Fibroblast of skin of left biceps (primary cell): ENCODE measurements around the gene IL6.
"Not testable (repeated sequence)": the region's sequence is repeated elsewhere in the genome, so short reads cannot be mapped to it uniquely, and the experiment has no call there.

ENCODE experiments used
- DNase-seq, 2 experiments: peaks; one replicate each; pipeline ENCODE4 v3.0.0-alpha.2; 2013; ENCODE audit warnings: low read depth in 2 of 2

The IL6 gene

DNA sequence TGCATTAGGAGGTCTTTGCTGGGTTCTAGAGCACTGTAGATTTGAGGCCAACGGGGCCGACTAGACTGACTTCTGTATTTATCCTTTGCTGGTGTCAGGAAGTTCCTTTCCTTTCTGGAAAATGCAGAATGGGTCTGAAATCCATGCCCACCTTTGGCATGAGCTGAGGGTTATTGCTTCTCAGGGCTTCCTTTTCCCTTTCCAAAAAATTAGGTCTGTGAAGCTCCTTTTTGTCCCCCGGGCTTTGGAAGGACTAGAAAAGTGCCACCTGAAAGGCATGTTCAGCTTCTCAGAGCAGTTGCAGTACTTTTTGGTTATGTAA lies 675 bp downstream of the IL6 start:
- no peak for DNase-seq

DNA sequence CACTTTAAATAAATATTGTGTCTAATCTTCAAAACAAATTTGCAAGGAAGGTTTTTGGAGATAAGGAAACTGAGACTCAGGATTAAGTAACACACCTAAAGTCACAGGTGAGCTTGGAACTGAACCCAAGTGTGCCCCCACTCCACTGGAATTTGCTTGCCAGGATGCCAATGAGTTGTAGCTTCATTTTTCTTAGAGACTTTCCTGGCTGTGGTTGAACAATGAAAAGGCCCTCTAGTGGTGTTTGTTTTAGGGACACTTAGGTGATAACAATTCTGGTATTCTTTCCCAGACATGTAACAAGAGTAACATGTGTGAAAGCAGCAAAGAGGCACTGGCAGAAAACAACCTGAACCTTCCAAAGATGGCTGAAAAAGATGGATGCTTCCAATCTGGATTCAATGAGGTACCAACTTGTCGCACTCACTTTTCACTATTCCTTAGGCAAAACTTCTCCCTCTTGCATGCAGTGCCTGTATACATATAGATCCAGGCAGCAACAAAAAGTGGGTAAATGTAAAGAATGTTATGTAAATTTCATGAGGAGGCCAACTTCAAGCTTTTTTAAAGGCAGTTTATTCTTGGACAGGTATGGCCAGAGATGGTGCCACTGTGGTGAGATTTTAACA lies 1.5 kb downstream of the IL6 start:
- no peak for DNase-seq

DNA sequence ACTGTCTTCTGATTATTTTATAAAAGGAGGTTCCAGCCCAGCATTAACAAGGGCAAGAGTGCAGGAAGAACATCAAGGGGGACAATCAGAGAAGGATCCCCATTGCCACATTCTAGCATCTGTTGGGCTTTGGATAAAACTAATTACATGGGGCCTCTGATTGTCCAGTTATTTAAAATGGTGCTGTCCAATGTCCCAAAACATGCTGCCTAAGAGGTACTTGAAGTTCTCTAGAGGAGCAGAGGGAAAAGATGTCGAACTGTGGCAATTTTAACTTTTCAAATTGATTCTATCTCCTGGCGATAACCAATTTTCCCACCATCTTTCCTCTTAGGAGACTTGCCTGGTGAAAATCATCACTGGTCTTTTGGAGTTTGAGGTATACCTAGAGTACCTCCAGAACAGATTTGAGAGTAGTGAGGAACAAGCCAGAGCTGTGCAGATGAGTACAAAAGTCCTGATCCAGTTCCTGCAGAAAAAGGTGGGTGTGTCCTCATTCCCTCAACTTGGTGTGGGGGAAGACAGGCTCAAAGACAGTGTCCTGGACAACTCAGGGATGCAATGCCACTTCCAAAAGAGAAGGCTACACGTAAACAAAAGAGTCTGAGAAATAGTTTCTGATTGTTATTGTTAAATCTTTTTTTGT lies 2.3 kb downstream of the IL6 start:
- no peak for DNase-seq

DNA sequence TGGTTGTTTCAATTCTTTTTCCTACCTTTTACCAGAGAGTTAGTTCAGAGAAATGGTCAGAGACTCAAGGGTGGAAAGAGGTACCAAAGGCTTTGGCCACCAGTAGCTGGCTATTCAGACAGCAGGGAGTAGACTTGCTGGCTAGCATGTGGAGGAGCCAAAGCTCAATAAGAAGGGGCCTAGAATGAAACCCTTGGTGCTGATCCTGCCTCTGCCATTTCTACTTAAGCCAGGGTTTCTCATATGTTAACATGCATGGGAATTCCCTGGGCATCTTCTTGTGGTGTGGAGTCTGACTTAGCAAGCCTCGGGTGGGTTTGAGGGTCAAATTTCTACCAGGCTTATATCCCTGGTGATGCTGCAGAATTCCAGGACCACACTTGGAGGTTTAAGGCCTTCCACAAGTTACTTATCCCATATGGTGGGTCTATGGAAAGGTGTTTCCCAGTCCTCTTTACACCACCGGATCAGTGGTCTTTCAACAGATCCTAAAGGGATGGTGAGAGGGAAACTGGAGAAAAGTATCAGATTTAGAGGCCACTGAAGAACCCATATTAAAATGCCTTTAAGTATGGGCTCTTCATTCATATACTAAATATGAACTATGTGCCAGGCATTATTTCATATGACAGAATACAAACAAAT lies 3.2 kb downstream of the IL6 start:
- DNase-seq = no peak

DNA sequence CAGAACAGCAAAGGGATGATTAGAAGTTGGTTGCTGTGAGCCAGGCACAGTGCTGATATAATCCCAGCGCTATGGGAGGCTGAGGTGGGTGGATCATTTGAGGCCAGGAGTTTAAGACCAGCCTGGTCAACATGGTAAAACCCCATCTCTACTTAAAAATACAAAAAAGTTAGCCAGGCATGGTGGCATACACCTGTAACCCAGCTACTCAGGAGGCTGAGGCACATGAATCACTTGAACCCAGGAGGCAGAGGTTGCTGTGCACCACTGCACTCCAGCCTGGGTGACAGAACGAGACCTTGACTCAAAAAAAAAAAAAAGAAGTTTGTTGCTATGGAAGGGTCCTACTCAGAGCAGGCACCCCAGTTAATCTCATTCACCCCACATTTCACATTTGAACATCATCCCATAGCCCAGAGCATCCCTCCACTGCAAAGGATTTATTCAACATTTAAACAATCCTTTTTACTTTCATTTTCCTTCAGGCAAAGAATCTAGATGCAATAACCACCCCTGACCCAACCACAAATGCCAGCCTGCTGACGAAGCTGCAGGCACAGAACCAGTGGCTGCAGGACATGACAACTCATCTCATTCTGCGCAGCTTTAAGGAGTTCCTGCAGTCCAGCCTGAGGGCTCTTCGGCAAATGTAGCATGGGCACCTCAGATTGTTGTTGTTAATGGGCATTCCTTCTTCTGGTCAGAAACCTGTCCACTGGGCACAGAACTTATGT lies 4.1 kb downstream of the IL6 start:
- DNase-seq = no peak

DNA sequence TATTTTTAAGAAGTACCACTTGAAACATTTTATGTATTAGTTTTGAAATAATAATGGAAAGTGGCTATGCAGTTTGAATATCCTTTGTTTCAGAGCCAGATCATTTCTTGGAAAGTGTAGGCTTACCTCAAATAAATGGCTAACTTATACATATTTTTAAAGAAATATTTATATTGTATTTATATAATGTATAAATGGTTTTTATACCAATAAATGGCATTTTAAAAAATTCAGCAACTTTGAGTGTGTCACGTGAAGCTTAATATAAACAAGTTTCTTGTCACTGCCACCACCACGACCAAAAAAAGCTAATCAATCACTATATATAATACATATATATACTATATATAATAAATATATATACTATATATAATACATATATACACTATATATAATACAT lies 4.8 kb downstream of the IL6 start:
- DNase-seq = no peak

DNA sequence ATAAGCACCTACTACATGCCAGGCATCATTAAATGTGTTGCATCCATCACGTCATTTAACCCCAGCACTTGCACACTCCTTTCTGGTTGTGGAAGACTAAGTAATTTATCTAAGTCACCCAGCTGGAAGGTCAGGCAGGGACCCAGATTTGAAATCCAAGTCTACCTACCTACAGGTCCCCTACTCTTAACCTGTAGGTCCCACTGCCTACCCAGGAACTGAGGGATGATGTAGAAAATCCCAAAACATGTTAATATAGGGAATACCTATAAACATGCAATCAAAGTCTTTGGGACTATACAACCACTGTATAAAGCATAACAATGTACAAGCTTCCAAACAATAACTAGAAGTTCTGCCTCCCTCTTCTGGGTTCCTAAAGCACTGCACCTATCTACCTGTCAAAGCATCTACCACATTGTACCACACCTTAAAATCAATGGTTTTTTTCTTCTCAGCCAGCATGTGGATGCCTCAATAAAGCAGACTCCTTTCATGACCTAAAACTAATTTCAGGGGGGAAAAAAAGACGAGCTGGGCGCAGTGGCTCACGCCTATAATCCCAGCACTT lies 5.6 kb downstream of the IL6 start:
- DNase-seq = no peak

DNA sequence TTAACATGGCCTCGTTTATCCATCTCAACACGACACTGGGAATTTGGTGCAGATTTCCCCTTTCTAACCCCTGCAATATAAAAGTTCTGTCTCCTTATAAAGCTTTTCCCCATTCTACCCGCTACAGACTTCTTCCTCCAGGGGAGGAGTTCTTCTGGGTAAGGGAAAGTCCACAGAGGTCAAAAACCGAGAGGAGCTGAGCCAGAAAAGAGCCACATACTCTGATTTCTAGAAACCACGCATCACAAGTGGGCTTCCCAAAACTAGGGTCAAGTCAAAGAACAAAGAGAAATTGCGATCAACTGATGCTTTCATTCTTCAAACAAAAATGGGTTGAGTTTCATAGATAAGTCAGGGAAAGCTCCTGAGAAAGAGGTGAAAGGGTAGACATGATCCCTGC lies 6.8 kb downstream of the IL6 start:
- no peak for DNase-seq

DNA sequence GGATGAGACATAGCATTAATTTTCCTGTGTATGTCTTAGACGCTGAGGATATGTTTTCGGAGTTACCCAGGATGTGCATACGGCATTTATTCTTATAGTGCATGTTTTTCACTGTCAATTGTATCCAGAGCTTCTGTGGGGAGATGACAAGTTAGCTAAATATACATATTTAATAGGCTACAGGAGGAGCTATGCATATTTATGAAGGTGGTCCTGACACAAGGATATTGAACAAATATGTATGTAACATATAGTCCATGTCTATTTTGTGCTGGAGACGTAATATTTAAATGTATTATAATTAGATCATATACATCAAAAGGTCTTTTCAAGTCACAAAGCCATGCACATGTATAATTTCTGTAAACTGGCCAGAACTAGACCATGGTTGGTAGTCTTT lies 16.0 kb downstream of the IL6 start:
- DNase-seq = no peak

DNA sequence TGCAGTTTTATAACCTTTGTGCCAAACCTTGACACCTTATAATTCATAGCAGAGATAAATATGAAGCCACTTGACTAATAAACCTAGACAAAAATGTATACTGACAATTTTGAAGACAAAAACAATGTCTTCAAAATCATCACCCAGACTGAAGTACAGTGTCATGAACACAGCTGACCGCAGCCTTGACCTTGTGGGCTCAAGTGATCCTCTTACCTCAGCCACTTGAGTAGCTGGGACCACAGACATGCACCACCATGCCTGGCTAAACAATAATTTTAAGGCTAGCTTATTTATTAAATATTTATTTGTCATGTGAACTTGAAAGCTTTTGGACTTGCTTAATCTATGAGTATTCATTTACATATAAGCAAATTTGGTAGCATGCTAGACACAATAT lies 24.3 kb downstream of the IL6 start:
- no peak for DNase-seq

DNA sequence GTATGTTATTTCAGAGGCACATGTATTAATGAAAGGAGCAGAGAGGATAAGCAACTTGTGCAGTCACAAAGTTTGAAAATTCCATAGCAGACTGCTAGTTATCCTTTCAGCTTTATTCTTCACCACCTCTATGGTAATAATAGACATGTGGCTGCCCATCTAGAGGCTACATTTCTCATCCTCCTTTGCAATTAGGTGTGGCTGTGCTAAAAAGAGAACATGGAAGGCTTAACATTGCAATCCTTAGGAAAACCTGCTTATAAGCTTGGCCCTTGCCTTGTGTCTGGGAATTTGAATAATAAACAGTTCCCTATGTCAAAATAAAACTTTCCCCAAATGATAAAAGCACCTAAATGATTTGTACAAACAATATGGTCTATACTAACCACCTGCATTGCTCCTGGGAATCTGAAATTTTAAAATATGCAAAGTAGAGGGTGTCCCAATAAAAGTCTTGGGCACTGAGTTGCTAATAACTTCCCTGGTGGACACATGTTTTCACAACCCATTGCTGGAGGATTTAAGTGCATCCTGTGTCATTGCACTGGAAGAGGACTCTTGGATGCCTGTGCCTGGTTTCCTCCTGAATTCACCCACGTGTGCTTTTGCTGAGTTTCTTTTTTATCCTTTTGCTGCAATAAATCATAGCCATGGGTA lies 30.5 kb downstream of the IL6 start:
- no peak for DNase-seq

DNA sequence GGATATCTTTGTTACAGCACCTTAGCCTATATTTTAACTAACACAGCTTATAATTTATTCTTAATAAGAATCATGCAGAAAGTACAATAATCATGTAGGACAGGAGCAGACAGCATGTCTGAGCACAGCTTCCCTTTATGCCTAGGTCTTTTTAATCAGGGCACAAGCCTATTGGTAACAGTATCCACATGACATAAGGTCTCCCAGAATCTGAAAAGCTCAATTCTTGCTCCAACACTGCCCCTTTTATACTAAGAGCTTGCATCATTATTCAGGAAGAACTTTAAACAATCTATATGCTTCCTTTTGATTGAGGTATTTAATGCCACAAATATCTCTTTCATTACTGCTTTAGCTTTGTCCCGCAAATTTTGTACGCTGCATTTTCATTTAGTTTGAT lies 31.6 kb downstream of the IL6 start:
- DNase-seq = no peak

DNA sequence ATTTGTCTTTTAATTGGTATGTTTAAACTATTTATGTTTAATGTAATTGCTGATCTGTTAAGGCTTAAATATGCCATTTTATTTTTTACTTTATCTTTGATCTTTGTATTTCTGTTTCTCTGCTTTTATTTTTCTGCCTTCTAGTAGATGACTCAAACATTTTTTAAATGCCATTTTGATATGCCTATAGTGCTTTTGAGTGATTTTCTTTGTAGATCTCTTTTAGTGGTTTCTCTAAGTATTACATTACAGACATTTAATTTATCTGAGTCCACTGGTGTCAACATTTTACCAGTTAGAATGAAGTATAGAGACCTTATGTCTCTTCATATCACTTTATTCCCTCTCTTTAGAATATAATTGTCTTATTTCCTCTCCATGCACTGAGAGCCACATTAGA lies 32.7 kb downstream of the IL6 start:
- no peak for DNase-seq

DNA sequence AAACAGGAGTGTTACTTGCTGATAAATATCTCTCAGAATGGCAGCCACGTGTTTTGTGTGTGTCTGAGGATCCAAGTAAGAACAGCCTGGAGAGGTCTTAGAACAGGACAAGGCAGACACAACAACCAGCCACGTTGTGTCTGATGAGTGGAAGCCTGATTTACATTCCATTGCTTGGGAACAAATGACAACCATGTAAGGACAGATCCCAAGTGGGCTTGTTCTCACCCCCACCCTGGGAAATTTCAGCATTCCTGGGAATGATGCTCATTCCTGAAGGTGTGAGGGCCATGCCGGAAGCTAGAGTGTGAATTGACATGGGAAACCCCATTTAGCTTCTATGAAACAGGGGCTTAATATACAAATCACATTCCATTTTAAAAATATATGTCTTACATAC lies 35.9 kb downstream of the IL6 start:
- no peak for DNase-seq

DNA sequence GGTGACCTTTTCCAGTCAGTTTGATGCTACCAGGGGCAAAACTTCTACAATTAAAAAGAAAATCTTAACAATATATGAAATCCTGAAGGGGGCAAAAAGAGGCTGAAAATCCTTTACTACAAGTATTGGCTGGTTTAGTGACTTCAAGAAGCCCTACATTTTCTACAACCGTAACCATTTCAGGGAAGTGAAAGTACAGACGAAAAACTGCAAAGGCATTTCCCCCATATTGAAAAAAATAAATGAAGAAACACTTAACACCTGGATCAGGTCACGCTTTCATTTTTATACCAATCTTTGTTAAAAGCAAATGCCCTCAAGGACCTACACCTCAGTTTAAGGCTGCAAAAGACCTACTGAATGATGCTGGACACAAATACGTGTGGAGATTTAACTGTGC lies 38.6 kb downstream of the IL6 start:
- DNase-seq = no peak

DNA sequence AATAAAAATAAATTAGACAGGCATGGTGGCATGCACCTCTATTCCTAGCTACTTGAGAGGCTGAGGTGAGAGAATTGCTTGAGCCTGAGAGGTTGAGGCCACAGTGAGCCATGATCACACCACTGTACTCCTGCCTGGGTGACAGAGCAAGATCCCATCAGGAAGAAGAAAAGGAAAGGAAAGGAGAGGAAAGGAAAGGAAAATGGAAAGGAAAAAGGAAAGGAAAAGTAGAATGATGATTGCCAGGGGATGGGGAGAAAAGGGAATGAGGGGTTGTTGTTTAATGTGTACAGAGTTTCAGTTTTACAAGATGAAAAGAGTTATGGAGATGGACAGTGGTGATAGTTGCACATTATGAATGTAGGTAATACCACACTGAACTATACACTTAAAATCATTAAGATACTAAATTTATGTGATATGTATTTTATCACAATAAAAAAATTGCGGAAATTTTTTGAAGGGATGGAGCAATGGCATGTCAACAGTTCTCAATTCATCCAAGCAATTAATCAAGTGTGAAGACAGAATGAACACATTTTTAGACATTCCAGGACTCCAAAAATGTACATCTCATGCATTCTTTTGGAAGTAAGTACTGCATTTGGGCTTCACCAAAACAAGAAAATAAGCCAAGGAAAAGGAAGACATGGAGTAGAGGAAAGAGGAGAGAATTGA lies 44.3 kb downstream of the IL6 start:
- DNase-seq = peak; percentile 36

DNA sequence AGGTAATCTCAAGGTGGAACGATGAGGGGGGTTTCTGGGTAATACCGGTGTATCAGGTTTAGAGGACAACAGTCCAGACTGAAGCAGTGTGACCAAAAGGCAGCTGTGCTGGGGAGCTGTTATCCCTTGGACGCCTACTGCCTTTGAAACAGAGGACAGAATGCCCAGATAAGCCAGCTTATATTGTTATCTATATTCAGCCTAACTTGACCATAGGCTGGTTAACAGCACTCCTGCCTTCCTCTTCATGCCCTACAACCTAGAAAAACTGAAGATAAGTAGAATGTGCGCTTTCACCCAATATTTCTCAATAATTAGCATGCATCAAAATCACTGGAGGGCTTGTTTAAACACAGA lies 44.9 kb downstream of the IL6 start:
- no peak for DNase-seq

DNA sequence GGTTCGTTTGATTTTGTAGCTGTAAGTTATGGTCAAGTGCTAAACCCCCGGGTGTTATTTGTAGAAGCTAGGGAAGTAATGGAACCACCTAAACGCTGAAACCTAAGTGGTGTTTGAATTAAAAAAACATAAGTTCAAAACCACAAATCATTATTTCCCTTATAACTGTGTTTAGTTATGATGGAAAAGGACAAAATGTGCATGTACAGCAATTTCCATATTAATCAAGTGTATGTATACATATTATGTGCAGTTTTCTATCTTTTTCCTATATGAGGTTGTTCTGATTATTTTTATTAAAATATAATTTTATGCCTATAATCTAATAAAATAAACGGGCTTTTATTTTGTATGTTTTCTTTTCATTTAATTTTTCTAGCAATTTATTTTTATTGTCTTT lies 45.9 kb downstream of the IL6 start:
- no peak for DNase-seq

DNA sequence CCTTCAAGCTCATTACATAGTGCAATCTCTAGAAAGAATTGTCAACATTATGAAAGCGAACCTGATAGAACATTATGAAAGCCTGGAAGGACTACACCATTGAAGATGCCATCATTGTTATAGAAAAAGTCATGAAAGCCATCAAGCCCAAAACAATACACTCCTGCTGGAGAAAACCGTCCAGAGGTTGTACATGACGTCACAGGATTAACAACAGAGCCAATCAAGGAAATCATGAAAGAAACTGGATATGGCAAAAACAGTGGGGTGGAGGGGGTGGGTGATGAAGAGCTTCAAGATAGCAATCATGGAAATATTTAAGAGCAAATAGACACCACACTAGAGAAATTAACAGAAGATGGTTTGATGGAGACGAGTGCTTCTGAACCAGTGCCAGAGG lies 50.0 kb downstream of the IL6 start:
- DNase-seq = no peak

DNA sequence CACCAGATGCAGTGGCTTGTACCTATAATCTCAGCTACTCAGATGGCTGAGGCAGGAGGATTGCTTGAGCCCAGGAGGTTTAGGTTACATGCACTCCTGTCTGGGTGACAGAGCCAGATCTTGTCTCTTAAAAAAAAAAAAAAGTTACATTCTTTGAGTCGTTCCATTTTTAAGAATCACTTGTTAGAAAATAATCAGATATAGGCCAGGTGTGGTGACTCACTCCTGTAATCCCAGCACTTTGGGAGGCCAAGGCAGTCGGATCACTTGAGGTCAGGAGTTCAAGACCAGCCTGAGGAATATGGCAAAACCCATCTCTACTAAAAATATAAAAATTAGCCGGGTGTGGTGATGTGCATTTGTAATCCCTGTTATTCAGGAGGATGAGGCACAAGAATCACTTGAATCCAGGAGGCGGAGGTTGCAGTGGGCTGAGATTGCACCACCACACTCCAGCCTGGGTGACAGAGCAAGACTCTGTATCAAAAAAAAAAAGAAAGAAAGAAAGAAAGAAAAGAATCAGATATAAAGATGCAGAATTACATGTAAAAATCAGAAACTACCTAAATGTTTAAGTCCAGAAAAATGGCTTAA lies 52.8 kb downstream of the IL6 start:
- DNase-seq = not testable (repeated sequence)

DNA sequence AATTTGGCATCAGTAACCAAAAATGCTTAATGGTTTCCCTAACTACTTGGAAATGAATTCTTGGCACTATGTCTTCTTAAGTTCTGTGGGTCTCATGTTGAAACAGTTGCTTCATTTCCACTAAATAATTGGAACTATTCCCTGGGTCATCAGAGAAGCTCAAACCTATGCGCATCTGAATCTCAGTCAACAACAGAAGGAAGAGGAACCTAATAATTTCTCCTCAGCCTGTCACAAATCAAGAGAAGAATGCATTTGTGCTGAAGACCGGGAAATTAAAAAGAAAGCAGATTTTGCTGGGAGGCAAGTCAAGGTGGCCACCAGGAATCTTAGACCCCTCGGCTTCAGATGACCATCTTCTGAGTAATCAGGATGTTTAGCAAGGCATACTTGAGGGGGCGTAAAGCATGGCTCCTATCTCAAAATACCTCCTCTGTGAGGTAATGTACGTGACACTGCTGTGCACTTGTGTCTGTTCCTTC lies 54.3 kb downstream of the IL6 start:
- peak; percentile 85 to 88 for DNase-seq
